Keratinocyte (primary cell): Measurements from ENCODE around the gene TTL. TPM values are rescaled to one million over a fixed set of nuclear protein-coding genes. Genes with fewer than 3 reads are reported as not detected.

ENCODE experiments used
- DNase-seq: peaks from one replicate; pipeline ENCODE4 v3.0.0-alpha.2; 2011; ENCODE audit warnings: low read depth, missing footprints, low spot score
- FAIRE-seq: peaks from 2 replicates; lab custom pipeline; 2011; peaks lifted over from hg19 to GRCh38; lab: Jason Lieb, UNC
- H2AFZ ChIP-seq: 2 replicates; pipeline ENCODE4 v1.6.0; 2012; ENCODE audit warnings: low read length, control low read depth, inconsistent platforms; ENCODE audit not compliant: control insufficient read depth
- H3K27ac ChIP-seq: 2 replicates; pipeline ENCODE4 v1.5.1; 2011; ENCODE audit warnings: low read length; ENCODE audit not compliant: control insufficient read depth, insufficient read depth
- H3K27me3 ChIP-seq: 3 replicates; pipeline ENCODE4 v1.6.0; 2011; ENCODE audit warnings: low read length; ENCODE audit not compliant: control insufficient read depth, insufficient read depth; ENCODE audit errors: extremely low read depth
- H3K36me3 ChIP-seq, 2 experiments: 2 replicates in 1 of 2; 3 replicates in 1 of 2; pipeline ENCODE4 v1.5.1; 2011; ENCODE audit warnings: low read length in 2 of 2, mild to moderate bottlenecking in 1 of 2; ENCODE audit not compliant: control insufficient read depth in 2 of 2, insufficient read depth in 2 of 2; ENCODE audit errors: extremely low read depth in 1 of 2
- H3K4me1 ChIP-seq: 3 replicates; pipeline ENCODE4 v1.5.1; 2011; ENCODE audit warnings: low read length; ENCODE audit not compliant: control insufficient read depth, insufficient read depth; ENCODE audit errors: extremely low read depth
- H3K4me2 ChIP-seq: 3 replicates; pipeline ENCODE4 v1.6.0; 2011; ENCODE audit warnings: low read depth, low read length; ENCODE audit not compliant: control insufficient read depth, insufficient read depth; ENCODE audit errors: extremely low read depth
- H3K4me3 ChIP-seq, 3 experiments: fragments of 200-600 bp in 1 of 3; sonication (generic) in 1 of 3; 2 replicates in 2 of 3; 3 replicates in 1 of 3; pipeline ENCODE4 v1.5.1; 2011 to 2016; ENCODE audit warnings: low read length in 3 of 3, mild to moderate bottlenecking in 3 of 3, control low read depth in 2 of 3, inconsistent platforms in 1 of 3, low read depth in 1 of 3, mixed read lengths in 1 of 3, mixed run types in 1 of 3, moderate library complexity in 1 of 3; ENCODE audit not compliant: control insufficient read depth in 2 of 3, insufficient read depth in 2 of 3; ENCODE audit errors: extremely low read depth in 1 of 3
- H3K79me2 ChIP-seq: 2 replicates; pipeline ENCODE4 v1.6.0; 2012; ENCODE audit warnings: low read length; ENCODE audit not compliant: control insufficient read depth, insufficient read depth
- H3K9ac ChIP-seq: 3 replicates; pipeline ENCODE4 v1.6.0; 2011; ENCODE audit warnings: low read length; ENCODE audit not compliant: control insufficient read depth, insufficient read depth; ENCODE audit errors: extremely low read depth
- H3K9me1 ChIP-seq: 3 replicates; pipeline ENCODE4 v1.6.0; 2011; ENCODE audit warnings: low read length; ENCODE audit not compliant: control insufficient read depth, insufficient read depth; ENCODE audit errors: extremely low read depth
- H3K9me3 ChIP-seq: 2 replicates; pipeline ENCODE4 v1.5.1; 2012; ENCODE audit warnings: low read depth, low read length; ENCODE audit not compliant: control insufficient read depth
- H4K20me1 ChIP-seq: 3 replicates; pipeline ENCODE4 v1.6.0; 2011; ENCODE audit warnings: low read length; ENCODE audit not compliant: control insufficient read depth, insufficient read depth; ENCODE audit errors: extremely low read depth
- CTCF ChIP-seq, 3 experiments: IDR thresholded peaks in 1 of 3; conservative IDR thresholded peaks in 1 of 3; optimal IDR thresholded peaks in 1 of 3; 2 replicates in 2 of 3; 3 replicates in 1 of 3; pipeline versions ENCODE3 to v1.5.1; 2011; ENCODE audit warnings: low read length in 3 of 3, mild to moderate bottlenecking in 3 of 3, moderate library complexity in 2 of 3, control low read depth in 1 of 3, inconsistent platforms in 1 of 3; ENCODE audit not compliant: insufficient read depth in 2 of 3; ENCODE audit errors: extremely low read depth in 1 of 3
- EZH2 ChIP-seq: IDR thresholded peaks from one replicate; pipeline ENCODE4 v1.6.1; 2012; ENCODE audit warnings: inconsistent platforms, mild to moderate bottlenecking, low read length, moderate library complexity
- dilution Hi-C: fragments of 300-500 bp; cut with MboI; formaldehyde crosslinking; loops from one replicate; pipeline ENCODE4 v1.7.0; 2020; ENCODE audit warnings: low sequenced_read_pairs; ENCODE audit not compliant: extremely low pct_ligation_motif_present
- polyA plus RNA-seq, 5 experiments: library from polyadenylated mRNA; depleted of rRNA in 3 of 5; stranded (reverse) in 3 of 5; stranded (forward) in 1 of 5; unstranded in 1 of 5; fragments of >200 nt; gene quantifications; 1 replicate in 1 of 5; 2 replicates in 3 of 5; 3 replicates in 1 of 5; pipeline versions ENCODE4 v1.2.1 to v1.2.3, GENCODE V29; 2011 to 2012; ENCODE audit warnings: missing spikeins in 2 of 5, low read depth in 1 of 5, low replicate concordance in 1 of 5

Gene TTL
- polyA plus RNA-seq, 1 donor (not counting 4 experiments of a cell fraction or from before 2014, with no cell fraction given): 37.9 TPM

GRCh38 chr2:112486895-112487294 is 4.9 kb downstream of the TTL start:
- no peak for FAIRE-seq

GRCh38 chr2:112487444-112487961 is 5.5 kb downstream of the TTL start:
- dilution Hi-C loops: no loop called here

More at GRCh38 chr2:112486895-112487294, 4.9 kb downstream of the TTL start:
- no peaks in the 10 kb centered on the region for H3K9me1 ChIP-seq
- dilution Hi-C loops: no loop called here
- TF ChIP-seq EZH2 (no peak), CTCF (optimal IDR thresholded peaks at IDR 0.05 in 1 of 3, IDR thresholded peaks at IDR 0.05 in 1 of 3, conservative IDR thresholded peaks at IDR 0.05 in 1 of 3; ENCODE audit: extremely low read depth in 1 of 3, insufficient read depth in 2 of 3, low read length in 3 of 3) (no peak)
- no peaks in the 10 kb centered on the region for H3K9me3 ChIP-seq
- H4K20me1 ChIP-seq: no peaks in the 10 kb centered on the region
- H3K27me3 ChIP-seq: no peaks in the 10 kb centered on the region
- H3K79me2 ChIP-seq: peaks cover 59% of the 10 kb centered on the region
- DNase-seq: no peak
- no peak overlapping the region for H3K4me3 ChIP-seq
- H2AFZ ChIP-seq: no peak overlapping the region
- peaks cover 12 to 16% of the 10 kb centered on the region in 2 experiments for H3K36me3 ChIP-seq
- H3K4me1 ChIP-seq: peaks cover 11% of the 10 kb centered on the region
- H3K27ac ChIP-seq: no peak overlapping the region
- no peak overlapping the region for H3K4me2 ChIP-seq
- H3K9ac ChIP-seq: no peak overlapping the region

More at GRCh38 chr2:112487444-112487961, 5.5 kb downstream of the TTL start:
- no peaks in the 10 kb centered on the region for H4K20me1 ChIP-seq
- peaks cover 12 to 16% of the 10 kb centered on the region in 2 experiments for H3K36me3 ChIP-seq
- peaks cover 11% of the 10 kb centered on the region for H3K4me1 ChIP-seq
- TF ChIP-seq EZH2 (no peak), CTCF (optimal IDR thresholded peaks at IDR 0.05 in 1 of 3, IDR thresholded peaks at IDR 0.05 in 1 of 3, conservative IDR thresholded peaks at IDR 0.05 in 1 of 3; ENCODE audit: extremely low read depth in 1 of 3, insufficient read depth in 2 of 3, low read length in 3 of 3) (no peak)
- H3K9me3 ChIP-seq: no peaks in the 10 kb centered on the region
- H3K9ac ChIP-seq: no peak overlapping the region
- H3K9me1 ChIP-seq: no peaks in the 10 kb centered on the region
- DNase-seq: no peak
- no peak overlapping the region for H3K4me2 ChIP-seq
- FAIRE-seq: no peak
- no peak overlapping the region for H3K27ac ChIP-seq
- no peak overlapping the region for H2AFZ ChIP-seq
- no peaks in the 10 kb centered on the region for H3K27me3 ChIP-seq
- no peak overlapping the region for H3K4me3 ChIP-seq
- peaks cover 60% of the 10 kb centered on the region for H3K79me2 ChIP-seq
